ENCODE measurements around the gene HYI.
"Not testable (repeated sequence)": the region's sequence is repeated elsewhere in the genome, so short reads cannot be mapped to it uniquely, and the experiment has no call there.

HYI gene
- long read RNA-seq, donor 1, transcript HYI-201 (8 exons, 1,265 nt), result minor isoform, 5 of 26 reads
- long read RNA-seq, donor 1, transcript HYI-204 (8 exons, 1,066 nt), result major isoform, 9 of 26 reads
- long read RNA-seq, donor 1, partial matches to known transcripts, result 5 of 26 reads
- long read RNA-seq, donor 1, other reads (novel, unspliced or antisense), result 0 of 26 reads
- long read RNA-seq, donor 2, transcript HYI-201 (8 exons, 1,265 nt), result major isoform, 6 of 13 reads
- long read RNA-seq, donor 2, partial matches to known transcripts, result 0 of 13 reads
- long read RNA-seq, donor 2, other reads (novel, unspliced or antisense), result 0 of 13 reads
- long read RNA-seq, donor 3, transcript HYI-204 (8 exons, 1,066 nt), result major isoform, 6 of 22 reads
- long read RNA-seq, donor 3, partial matches to known transcripts, result 5 of 22 reads
- long read RNA-seq, donor 3, other reads (novel, unspliced or antisense), result 0 of 22 reads
- long read RNA-seq, donor 4, transcript HYI-202 (6 exons, 2,173 nt), result minor isoform, 8 of 39 reads
- long read RNA-seq, donor 4, transcript HYI-204 (8 exons, 1,066 nt), result major isoform, 17 of 39 reads
- long read RNA-seq, donor 4, partial matches to known transcripts, result 0 of 39 reads
- long read RNA-seq, donor 4, other reads (novel, unspliced or antisense), result 0 of 39 reads
- long read RNA-seq, donor 5, transcript HYI-201 (8 exons, 1,265 nt), result major isoform, 18 of 26 reads
- long read RNA-seq, donor 5, partial matches to known transcripts, result 0 of 26 reads
- long read RNA-seq, donor 5, other reads (novel, unspliced or antisense), result 0 of 26 reads
- long read RNA-seq, donor 6, transcript HYI-204 (8 exons, 1,066 nt), result major isoform, 13 of 23 reads
- long read RNA-seq, donor 6, partial matches to known transcripts, result 0 of 23 reads
- long read RNA-seq, donor 6, other reads (novel, unspliced or antisense), result 0 of 23 reads
- long read RNA-seq, donor 7, transcript HYI-202 (6 exons, 2,173 nt), result minor isoform, 7 of 31 reads
- long read RNA-seq, donor 7, transcript HYI-204 (8 exons, 1,066 nt), result major isoform, 12 of 31 reads
- long read RNA-seq, donor 7, partial matches to known transcripts, result 0 of 31 reads
- long read RNA-seq, donor 7, other reads (novel, unspliced or antisense), result 0 of 31 reads
- long read RNA-seq, donor 8, transcript HYI-204 (8 exons, 1,066 nt), result major isoform, 10 of 33 reads
- long read RNA-seq, donor 8, transcript HYI-202 (6 exons, 2,173 nt), result minor isoform, 7 of 33 reads
- long read RNA-seq, donor 8, transcript HYI-201 (8 exons, 1,265 nt), result minor isoform, 6 of 33 reads
- long read RNA-seq, donor 8, partial matches to known transcripts, result 6 of 33 reads
- long read RNA-seq, donor 8, other reads (novel, unspliced or antisense), result 0 of 33 reads

GRCh38 chr1:43453442-43454269, at the start of gene HYI:
HYI (minus strand) TSS chr1:43453931; CDS start chr1:43453793, 138 bp downstream.
- peak; percentile 86 for DNase-seq

GRCh38 chr1:43501806-43502205, 48.1 kb upstream of the HYI start:
- DNase-seq, result not testable (repeated sequence)

- DNase-seq, result no peak
These were observed 46.2 kb upstream of the HYI start for GRCh38 chr1:43499898-43500297.

GRCh38 chr1:43495204-43495603, 41.5 kb upstream of the HYI start:
- no peak for DNase-seq

GRCh38 chr1:43493661-43494450, 40.1 kb upstream of the HYI start:
- DNase-seq, result no peak

- no peak for DNase-seq
These were observed 39.1 kb upstream of the HYI start for GRCh38 chr1:43492826-43493225.

- no peak for DNase-seq
These were observed 37.3 kb upstream of the HYI start for GRCh38 chr1:43491061-43491460.

GRCh38 chr1:43488165-43488564, 34.4 kb upstream of the HYI start:
- DNase-seq, result no peak

GRCh38 chr1:43484367-43484766, 30.6 kb upstream of the HYI start:
- DNase-seq, result no peak

GRCh38 chr1:43482215-43482614, 28.5 kb upstream of the HYI start:
- no peak for DNase-seq

- DNase-seq, result no peak
These were observed 27.8 kb upstream of the HYI start for GRCh38 chr1:43481491-43481890.

- DNase-seq, result no peak
These were observed 25.7 kb upstream of the HYI start for GRCh38 chr1:43479414-43479813.

- no peak for DNase-seq
These were observed 24.0 kb upstream of the HYI start for GRCh38 chr1:43477716-43478115.

GRCh38 chr1:43475611-43476401, 22.1 kb upstream of the HYI start:
- DNase-seq, result not testable (repeated sequence)

GRCh38 chr1:43473463-43473862, 19.7 kb upstream of the HYI start:
- no peak for DNase-seq

- not testable (repeated sequence) for DNase-seq
These were observed 18.9 kb upstream of the HYI start for GRCh38 chr1:43472463-43473151.

GRCh38 chr1:43472087-43472462, 18.3 kb upstream of the HYI start:
- DNase-seq, result no peak

- no peak for DNase-seq
These were observed 16.2 kb upstream of the HYI start for GRCh38 chr1:43469932-43470331.

GRCh38 chr1:43468414-43468813, 14.7 kb upstream of the HYI start:
- DNase-seq, result no peak

Data from right kidney (tissue), 9 donors.